Esophagus (tissue), 2 donors: ENCODE data around the gene CRB2. TPM values are rescaled to one million over a fixed set of nuclear protein-coding genes. Genes with fewer than 3 reads are reported as not detected.
"Not testable (repeated sequence)": the region's sequence is repeated elsewhere in the genome, so short reads cannot be mapped to it uniquely, and the experiment has no call there.

Experiments
- H3K27ac ChIP-seq, 2 donors: one replicate each; pipeline ENCODE4 v1.5.1; 2013; ENCODE audit warnings: low read depth in 2 of 2, mild to moderate bottlenecking in 2 of 2, inconsistent platforms in 1 of 2, low read length in 1 of 2, moderate library complexity in 1 of 2
- H3K27me3 ChIP-seq, 2 donors: one replicate each; pipeline ENCODE4 v1.6.1; 2013; ENCODE audit warnings: low read length in 2 of 2, control low read depth in 1 of 2, mild to moderate bottlenecking in 1 of 2; ENCODE audit not compliant: insufficient read depth in 2 of 2, control insufficient read depth in 1 of 2
- H3K36me3 ChIP-seq, 2 donors: one replicate each; pipeline ENCODE4 v1.6.1; 2013; ENCODE audit warnings: low read length in 1 of 2; ENCODE audit not compliant: control insufficient read depth in 2 of 2, insufficient read depth in 2 of 2
- H3K4me1 ChIP-seq, 2 donors: one replicate each; pipeline ENCODE4 v1.6.1; 2013; ENCODE audit warnings: low read length in 1 of 2; ENCODE audit not compliant: control insufficient read depth in 2 of 2, insufficient read depth in 2 of 2
- H3K4me3 ChIP-seq, 2 donors: one replicate each; pipeline ENCODE4 v1.5.1; 2013; ENCODE audit warnings: low read length in 2 of 2, mild to moderate bottlenecking in 2 of 2, low read depth in 1 of 2, moderate library complexity in 1 of 2
- H3K9me3 ChIP-seq, 2 donors: one replicate each; pipeline ENCODE4 v1.6.1; 2013; ENCODE audit warnings: mild to moderate bottlenecking in 2 of 2, low read depth in 1 of 2, low read length in 1 of 2, moderate library complexity in 1 of 2; ENCODE audit not compliant: control insufficient read depth in 2 of 2, insufficient read depth in 1 of 2
- WGBS, 2 donors: extraction: QIAGEN DNeasy Blood & Tissue Kit; methylation state at CpG; one replicate each; pipeline ENCODE4 v1.1.7; 2013; 5-methylcytosine and 5-hydroxymethylcytosine counted together
- polyA plus RNA-seq, 2 donors: library from polyadenylated mRNA; stranded (reverse); fragments of 200-250 nt; gene quantifications; one replicate each; pipeline ENCODE4 v1.2.3, GENCODE V29; 2013
- donor health status: healthy with polysubstance abuse.
- donor health status: Bipolar disorder and iron deficiency.

The CRB2 gene
- polyA plus RNA-seq, 2 donors = 0.01 to 0.02 TPM

DNA sequence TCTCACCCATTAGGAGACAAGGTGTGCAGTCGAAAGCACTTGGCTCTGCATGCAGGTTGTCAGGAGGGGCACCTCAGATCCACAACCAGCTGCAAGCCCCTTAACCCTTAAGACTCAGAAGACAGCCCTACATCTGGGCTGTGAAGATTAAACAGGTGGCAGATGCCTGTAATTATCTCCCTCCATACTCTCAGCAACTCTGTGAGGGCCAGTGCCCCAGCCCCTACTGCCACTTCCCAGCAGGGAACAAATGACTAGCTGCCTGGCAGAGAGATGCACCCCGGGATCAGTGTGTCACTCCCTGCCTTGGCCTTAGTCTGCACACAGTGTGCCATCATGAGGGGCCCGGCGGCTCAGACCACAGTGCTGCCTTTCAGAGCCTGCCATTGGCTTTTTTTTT lies 42.0 kb downstream of the CRB2 start:
- Histone ChIP-seq H3K4me3 (no peak overlapping the region), H3K4me1 (peaks cover 0 to 2% of the 10 kb centered on the region in 2 donors)
- WGBS, 2 donors = 90 to 94% methylated on average over 4 of the region's 4 CpGs

GRCh38 chr9:123398938-123399337 lies 42.9 kb downstream of the CRB2 start:
- H3K27ac ChIP-seq, H3K36me3 ChIP-seq: not testable (repeated sequence)
- WGBS, 2 donors = 91 to 95% methylated on average over 14 of the region's 14 CpGs

More for the DNA sequence above, 42.0 kb downstream of the CRB2 start:
- Histone ChIP-seq H3K27me3 (no peaks in the 10 kb centered on the region), H3K36me3 (peaks cover 0 to 4% of the 10 kb centered on the region in 2 donors), H3K9me3 (no peaks in the 10 kb centered on the region), H3K27ac (no peak overlapping the region)

GRCh38 chr9:123399803-123400378 lies 43.9 kb downstream of the CRB2 start:
- H3K36me3 ChIP-seq = peaks cover 0 to 4% of the 10 kb centered on the region in 2 donors

More at GRCh38 chr9:123398938-123399337, 42.9 kb downstream of the CRB2 start:
- H3K4me1 ChIP-seq, H3K4me3 ChIP-seq, H3K9me3 ChIP-seq, H3K27me3 ChIP-seq: not testable (repeated sequence)

GRCh38 chr9:123400926-123401503 lies 45.0 kb downstream of the CRB2 start:
- 77 to 82% methylated on average over 13 of the region's 13 CpGs for WGBS, 2 donors
- no peak overlapping the region for H3K4me3 ChIP-seq

More at GRCh38 chr9:123399803-123400378, 43.9 kb downstream of the CRB2 start:
- peaks cover 0 to 2% of the 10 kb centered on the region in 2 donors for H3K4me1 ChIP-seq
- no peak overlapping the region for H3K27ac ChIP-seq
- no peaks in the 10 kb centered on the region for H3K9me3 ChIP-seq
- WGBS, 2 donors = 84 to 85% methylated on average over 11 of the region's 11 CpGs
- no peak overlapping the region for H3K4me3 ChIP-seq
- H3K27me3 ChIP-seq = no peaks in the 10 kb centered on the region

DNA sequence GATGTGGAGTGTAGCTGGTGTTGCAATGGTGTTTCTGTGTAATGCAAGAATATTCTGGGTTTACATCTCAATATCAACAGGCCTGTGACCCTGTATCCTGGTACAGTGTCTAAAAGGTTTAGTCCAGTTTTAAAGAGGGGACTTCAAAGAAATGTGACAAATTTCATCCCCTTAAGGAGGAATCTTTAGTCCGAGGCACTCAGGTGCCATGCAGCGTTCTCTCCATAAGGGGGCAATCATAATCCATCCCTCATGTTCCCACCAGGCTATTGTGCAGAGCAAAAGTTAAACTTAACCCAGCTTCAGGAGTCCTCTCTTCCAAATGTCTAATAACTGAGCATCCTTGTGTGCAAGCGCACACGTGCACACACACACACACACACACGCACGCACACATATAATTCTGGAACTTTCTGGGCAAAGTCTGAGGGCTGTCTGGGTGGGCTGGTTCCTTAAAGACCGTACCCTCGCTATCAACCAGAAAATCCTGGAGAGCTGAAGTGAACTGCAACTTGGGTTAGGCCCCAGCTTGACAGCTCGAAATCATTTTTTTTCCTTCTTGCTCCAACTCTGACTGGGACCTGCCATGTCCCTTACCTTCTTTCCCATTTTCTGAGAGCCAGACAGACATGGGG lies 46.0 kb downstream of the CRB2 start:
- Histone ChIP-seq H3K36me3 (peaks cover 0 to 4% of the 10 kb centered on the region in 2 donors), H3K27ac (no peak overlapping the region), H3K4me3 (no peak overlapping the region), H3K27me3 (no peaks in the 10 kb centered on the region), H3K9me3 (no peaks in the 10 kb centered on the region), H3K4me1 (peaks cover 2 to 3% of the 10 kb centered on the region in 2 donors)
- WGBS, 2 donors = 73 to 77% methylated on average over 9 of the region's 9 CpGs

More at GRCh38 chr9:123400926-123401503, 45.0 kb downstream of the CRB2 start:
- H3K4me1 ChIP-seq = peaks cover 0 to 2% of the 10 kb centered on the region in 2 donors
- H3K27me3 ChIP-seq = no peaks in the 10 kb centered on the region
- no peaks in the 10 kb centered on the region for H3K9me3 ChIP-seq
- H3K36me3 ChIP-seq = peaks cover 0 to 4% of the 10 kb centered on the region in 2 donors
- H3K27ac ChIP-seq = no peak overlapping the region

DNA sequence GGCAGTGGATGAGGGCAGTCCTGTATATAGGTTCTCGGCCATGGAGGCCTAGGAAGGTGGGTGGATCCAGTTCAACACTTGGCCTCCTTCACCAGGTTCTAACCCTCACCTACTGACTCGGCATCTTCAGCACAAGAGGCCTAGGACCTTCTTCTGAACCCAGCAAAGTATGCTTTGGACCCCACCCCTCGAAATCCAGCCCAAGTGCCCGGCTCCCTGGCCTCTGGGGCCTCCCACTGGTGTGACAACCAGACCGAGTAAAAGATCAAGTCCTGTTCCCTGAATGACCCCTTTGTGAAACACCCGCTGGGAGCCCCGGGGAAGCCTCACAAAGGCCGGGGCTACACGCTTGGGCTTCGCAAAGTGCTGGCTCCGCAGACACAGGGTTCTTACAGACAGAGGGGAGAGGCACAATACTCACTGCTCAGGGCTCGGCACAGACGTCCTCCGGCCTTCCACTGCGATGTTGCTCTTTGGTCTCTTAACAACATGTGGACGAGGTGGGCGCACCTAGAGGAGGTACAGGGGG lies 47.0 kb downstream of the CRB2 start:
- no peak overlapping the region for H3K27ac ChIP-seq
- peaks cover 0 to 4% of the 10 kb centered on the region in 2 donors for H3K36me3 ChIP-seq
- H3K4me1 ChIP-seq = peaks cover 2 to 3% of the 10 kb centered on the region in 2 donors
- WGBS, 2 donors = 89 to 91% methylated on average over 17 of the region's 17 CpGs
- H3K27me3 ChIP-seq = no peaks in the 10 kb centered on the region
- no peak overlapping the region for H3K4me3 ChIP-seq
- no peaks in the 10 kb centered on the region for H3K9me3 ChIP-seq

DNA sequence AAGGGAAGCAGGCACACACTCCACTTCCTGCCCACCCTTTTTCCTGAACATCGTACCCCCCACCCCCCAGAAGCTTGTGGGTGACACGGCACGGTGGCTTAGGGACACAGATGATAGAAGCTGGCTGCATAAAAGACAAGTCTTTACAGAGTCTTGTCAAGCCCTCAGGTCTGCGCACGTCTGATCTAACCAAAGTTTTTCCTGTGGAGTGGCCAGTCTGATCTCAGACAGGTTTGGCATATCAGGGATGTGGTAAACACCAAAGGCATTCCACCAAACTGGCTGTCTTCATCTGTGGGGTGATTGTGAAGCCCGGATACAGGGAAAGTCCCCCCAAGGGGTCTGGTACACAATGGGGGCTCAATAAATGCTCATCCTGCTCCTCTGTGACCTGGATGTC lies 50.0 kb downstream of the CRB2 start:
- Histone ChIP-seq H3K4me3 (no peak overlapping the region), H3K9me3 (no peaks in the 10 kb centered on the region), H3K27me3 (no peaks in the 10 kb centered on the region), H3K4me1 (peaks cover 2 to 3% of the 10 kb centered on the region in 2 donors), H3K27ac (no peak overlapping the region), H3K36me3 (peaks cover 0 to under 1% of the 10 kb centered on the region in 2 donors)
- WGBS, 2 donors = 51 to 60% methylated on average over 6 of the region's 6 CpGs

- WGBS, 2 donors = 40 to 45% methylated on average over 13 of the region's 13 CpGs
- Histone ChIP-seq H3K4me3 (no peak overlapping the region), H3K4me1 (peaks cover 2 to 3% of the 10 kb centered on the region in 2 donors), H3K9me3 (no peaks in the 10 kb centered on the region), H3K27ac (no peak overlapping the region), H3K36me3 (no peaks in the 10 kb centered on the region), H3K27me3 (no peaks in the 10 kb centered on the region)
Observed at GRCh38 chr9:123406691-123407216, 50.8 kb downstream of the CRB2 start.

GRCh38 chr9:123407217-123407851 lies 51.3 kb downstream of the CRB2 start:
- peaks cover 2 to 3% of the 10 kb centered on the region in 2 donors for H3K4me1 ChIP-seq
- no peak overlapping the region for H3K27ac ChIP-seq
- no peaks in the 10 kb centered on the region for H3K27me3 ChIP-seq
- H3K4me3 ChIP-seq = no peak overlapping the region
- no peaks in the 10 kb centered on the region for H3K9me3 ChIP-seq
- 61 to 64% methylated on average over 20 of the region's 20 CpGs for WGBS, 2 donors
- no peaks in the 10 kb centered on the region for H3K36me3 ChIP-seq
